CD4-positive, alpha-beta T cell treated with Interleukin-6 at 100 ng/mL for 8 hours (primary cell): ENCODE measurements around the gene GALM.
"Not testable (repeated sequence)": the region's sequence is repeated elsewhere in the genome, so short reads cannot be mapped to it uniquely, and the experiment has no call there.

Source experiments
- DNase-seq: peaks from one replicate; pipeline ENCODE4 v3.0.0-alpha.2; 2020; ENCODE audit warnings: mixed read lengths, low spot score

Gene GALM

DNA sequence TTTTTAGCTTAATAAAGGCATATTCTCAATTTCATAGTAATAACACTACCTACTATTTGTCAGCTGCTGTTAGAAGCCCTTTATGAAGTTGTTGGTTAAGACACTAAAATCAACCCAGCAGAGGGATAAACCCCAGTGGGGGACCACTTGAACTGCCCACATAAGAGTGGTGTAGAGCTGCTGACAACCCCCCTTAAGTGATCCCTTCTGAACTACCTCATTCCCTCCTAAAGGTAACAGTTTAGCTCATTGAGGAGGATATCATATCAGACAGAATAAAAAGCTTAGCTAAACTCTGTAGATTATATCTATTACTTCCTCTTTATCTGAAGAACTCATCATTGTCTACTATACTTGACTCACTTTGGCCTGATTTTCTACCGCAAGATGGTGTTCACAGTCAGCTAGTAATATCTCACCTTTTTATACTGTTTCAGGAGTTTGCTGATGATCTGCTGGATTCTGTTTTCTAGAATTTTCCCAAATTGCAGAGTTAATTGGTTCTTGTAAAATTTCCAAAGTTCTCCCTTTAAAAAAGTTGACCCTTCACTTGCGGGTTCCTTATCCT, 16.2 kb downstream of the GALM start:
- DNase-seq: peak; percentile 56

GRCh38 chr2:38682620-38683019, 16.7 kb downstream of the GALM start:
- not testable (repeated sequence) for DNase-seq

DNA sequence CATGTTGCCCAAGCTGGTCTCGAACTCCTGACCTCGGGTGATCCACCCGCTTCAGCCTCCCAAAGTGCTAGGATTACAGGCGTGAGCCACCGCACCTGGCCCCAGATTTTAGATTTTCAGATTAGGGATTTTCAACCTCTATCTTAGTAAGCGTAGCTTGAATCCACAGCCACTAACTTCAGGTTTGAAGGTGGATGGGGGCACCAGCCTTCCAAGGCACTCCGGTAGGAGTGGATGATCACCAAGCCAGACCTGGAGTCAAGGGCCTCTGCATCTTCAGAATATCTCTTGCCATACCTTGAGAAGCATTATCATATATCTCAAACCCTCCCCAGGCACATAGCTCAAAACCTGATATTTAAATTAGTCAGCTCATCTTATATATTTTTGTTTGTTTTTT, 17.9 kb downstream of the GALM start:
- no peak for DNase-seq

- no peak for DNase-seq
Measured at GRCh38 chr2:38685116-38685735, 19.3 kb downstream of the GALM start.

DNA sequence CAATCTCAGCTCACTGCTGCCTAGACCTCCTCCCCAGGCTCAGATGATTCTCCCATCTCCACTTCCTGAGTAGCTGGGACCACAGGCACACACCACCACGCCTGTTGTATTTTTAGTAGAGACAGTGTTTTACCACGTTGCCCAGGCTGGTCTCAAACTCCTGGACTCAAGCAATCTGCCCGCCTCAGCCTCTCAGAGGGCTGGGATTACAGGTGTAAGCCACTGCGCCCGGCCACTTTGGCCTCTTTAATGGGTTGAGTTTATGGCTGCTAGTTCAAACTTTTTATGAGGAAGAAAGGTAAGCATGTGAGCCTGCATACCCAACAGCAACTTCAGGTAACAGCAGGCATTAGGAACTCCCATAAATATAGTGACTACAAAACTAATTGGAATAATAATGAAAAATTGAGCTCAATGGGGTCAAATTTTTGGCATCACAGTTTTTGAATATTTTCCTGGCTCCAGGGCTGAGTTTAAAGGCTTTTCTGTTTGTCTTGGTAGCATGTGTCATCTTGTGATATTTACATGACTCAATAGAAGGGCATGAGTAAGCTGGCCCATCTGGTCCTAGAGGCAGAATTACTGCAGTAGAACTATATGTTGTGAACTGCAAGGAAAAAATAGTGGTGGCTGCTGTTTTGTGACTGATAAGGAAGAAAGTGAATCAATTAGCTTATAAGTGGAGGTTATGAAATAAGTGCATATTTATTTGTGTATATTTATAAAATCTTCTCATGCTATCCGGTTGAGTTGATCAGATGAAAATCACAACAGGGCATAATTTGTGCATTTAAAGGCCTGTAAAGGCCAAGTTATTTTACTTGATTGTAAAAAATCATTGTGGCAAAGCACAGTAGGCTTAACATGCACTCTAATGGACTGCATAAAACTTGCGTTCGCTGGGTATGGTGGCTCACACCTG, 24.8 kb downstream of the GALM start:
- DNase-seq: peak; percentile 24

- no peak for DNase-seq
Measured at GRCh38 chr2:38691994-38692393, 26.1 kb downstream of the GALM start.

DNA sequence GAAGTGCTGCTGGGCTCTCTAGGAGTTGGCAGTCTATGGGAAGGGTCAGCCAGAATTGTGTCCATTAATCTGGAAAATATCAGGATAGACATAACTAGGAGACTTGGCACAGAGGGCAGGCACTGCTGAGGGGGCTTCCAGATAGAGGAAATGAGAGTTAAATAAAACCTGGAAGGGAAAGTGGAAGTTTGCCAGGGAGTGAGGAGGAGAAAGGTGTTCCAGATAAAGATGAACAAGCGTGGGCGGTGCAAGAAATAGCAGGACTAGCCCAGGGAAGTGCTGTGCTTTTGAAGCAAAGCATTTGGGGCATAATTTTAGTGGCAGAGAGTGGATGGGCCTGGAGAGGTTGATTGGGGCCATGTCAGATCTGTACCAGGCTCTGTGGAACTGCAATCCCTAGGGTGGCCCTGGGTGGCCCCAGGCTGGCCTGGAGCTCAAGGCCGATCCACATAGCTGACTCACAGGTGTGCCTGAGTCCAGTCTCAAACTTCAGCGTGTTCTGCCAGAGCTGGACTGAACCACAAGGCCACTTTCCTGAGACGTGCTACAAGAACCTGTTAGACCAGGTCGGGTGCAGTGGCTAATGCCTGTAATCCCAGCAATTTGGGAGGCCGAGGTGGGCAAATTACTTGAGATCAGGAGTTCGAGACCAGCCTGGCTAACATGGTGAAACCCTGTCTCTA, 26.9 kb downstream of the GALM start:
- DNase-seq: no peak

DNA sequence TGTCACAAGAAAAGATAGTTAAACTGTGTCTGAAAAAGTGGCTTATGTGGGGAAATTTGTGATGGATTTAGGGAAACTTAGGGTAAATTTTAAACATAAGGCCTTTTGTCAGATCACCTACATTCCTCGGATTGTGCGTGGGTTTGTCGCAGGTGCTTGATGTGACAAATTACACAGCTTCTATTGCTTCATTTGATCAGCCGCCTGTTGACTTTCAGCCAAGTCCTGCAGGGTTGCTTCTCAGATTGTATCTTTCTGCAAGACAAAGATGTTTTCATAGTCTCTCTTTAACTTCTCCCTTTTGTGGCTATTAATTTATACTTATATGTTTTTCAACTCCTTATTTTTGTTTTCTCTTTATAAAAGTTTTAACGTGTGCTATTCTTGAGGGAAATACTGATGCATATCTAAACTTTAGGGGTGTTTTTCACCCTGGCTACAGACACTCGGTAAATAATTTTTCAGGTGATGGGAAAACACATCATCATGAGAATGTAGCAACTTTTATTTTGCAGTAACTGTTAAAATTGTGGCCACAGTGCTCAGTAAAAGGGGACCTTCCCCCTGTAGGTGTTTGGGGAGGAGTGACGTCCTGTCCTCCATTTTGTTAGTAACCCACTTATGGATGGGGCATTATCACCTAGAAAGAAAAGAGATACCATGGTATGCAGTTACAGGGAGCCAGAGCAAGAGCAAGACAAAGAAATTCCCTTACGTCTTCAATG, 31.4 kb downstream of the GALM start:
- peak; percentile 52 for DNase-seq

- DNase-seq: no peak
Measured at GRCh38 chr2:38698467-38699003, 32.6 kb downstream of the GALM start.

DNA sequence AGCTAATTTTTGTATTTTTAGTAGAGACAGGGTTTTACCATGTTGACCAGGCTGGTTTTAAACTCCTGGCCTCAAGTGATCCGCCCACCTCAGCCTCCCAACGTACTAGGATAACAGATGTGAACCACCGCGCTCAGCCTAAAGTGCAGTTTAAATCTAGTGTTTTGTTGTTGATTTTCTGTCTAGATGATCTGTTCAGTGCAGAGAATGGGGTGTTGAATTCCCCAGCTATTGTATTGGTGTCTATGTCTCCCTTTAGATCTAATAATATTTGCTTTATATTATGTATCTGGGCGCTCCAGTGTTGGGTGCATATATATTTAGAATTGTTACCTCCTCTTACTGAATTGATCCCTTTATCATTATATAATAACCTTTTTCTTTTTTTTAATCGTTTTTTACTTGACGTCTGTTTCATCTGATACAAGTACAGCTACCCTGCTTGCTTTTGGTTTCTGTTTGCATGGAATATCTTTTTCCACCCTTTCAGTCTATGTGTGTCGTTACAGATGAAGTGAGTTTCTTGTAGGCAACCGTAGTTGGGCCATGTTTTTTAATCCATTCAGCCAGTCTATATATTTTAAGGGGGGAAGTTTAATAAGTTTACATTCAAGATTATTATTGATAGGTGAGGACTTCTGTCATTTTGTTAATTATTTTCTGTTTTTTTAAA, 34.3 kb downstream of the GALM start:
- no peak for DNase-seq

DNA sequence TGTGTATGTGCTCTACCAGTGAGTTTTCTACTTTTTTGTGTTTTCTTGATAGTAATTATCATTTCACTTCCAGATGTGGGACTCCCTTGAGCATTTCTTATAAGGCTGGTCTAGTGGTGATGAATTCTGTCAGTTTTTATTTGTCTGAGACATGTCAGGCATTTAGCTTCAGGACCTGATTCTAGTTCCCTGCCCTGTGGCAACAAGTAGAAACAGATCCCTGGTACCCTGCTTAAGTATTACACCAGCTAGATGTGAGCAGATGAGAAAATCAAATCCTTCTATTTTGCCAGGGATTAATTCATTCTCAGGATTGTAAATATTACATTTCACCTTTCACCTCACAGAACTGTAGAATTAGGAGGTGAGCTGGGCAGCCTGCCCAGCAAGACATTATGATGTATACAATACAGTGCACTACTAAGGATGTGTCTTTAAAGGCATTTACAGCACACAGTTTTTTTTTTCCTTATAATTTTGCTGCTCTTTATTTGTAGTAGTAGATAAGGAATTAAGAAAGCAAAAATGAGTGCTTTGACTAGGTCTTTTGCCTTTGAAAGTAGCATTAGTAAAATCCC, 35.1 kb downstream of the GALM start:
- DNase-seq: no peak

- DNase-seq: no peak
Measured at GRCh38 chr2:38701542-38701941, 35.6 kb downstream of the GALM start.

GRCh38 chr2:38702413-38702812, 36.5 kb downstream of the GALM start:
- no peak for DNase-seq

- DNase-seq: not testable (repeated sequence)
Measured at GRCh38 chr2:38703336-38703735, 37.4 kb downstream of the GALM start.

DNA sequence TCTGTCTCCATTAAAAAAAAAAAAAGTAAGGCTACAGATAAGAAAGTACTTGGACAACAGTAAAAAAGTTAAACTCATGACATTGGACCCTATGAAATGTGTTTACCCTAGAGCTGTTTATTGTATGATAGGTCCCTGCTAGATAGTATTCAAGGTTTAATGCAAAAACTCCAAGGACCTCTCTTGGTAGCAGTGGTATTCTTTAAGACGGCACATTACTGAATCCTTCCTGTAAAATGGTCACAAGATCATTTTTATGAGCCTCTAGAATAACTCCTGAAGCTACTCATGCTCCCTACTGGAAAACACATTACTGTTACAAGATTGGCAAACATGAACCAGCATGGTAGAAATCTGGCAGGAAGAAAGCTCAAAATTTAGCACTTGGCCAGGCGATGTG, 38.8 kb downstream of the GALM start:
- no peak for DNase-seq

- DNase-seq: no peak
Measured at GRCh38 chr2:38706846-38707345, 41.0 kb downstream of the GALM start.

DNA sequence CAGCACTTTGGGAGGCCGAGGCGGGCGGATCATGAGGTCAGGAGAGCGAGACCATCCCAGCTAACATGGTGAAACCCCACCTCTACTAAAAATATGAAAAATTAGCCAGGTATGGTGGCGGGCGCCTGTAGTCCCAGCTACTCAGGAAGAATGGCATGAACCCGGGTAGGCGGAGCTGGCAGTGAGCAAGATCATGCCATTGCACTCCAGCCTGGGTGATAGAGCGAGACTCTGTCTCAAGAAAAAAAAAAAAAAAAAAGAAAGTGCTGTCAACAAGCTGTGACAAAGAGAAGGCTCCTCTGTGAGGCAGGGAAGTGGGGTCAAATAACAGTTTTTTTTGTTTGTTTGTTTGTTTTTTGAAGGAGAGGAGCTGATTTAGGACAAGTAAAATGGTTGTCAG, 42.6 kb downstream of the GALM start:
- DNase-seq: not testable (repeated sequence)

- DNase-seq: no peak
Measured at GRCh38 chr2:38708900-38709566, 43.1 kb downstream of the GALM start.

GRCh38 chr2:38709567-38710194, 43.8 kb downstream of the GALM start:
- peak; percentile 67 for DNase-seq
